Measurements from ENCODE around the gene TSEN15. TPM values are rescaled to one million over a fixed set of nuclear protein-coding genes. Genes with fewer than 3 reads are reported as not detected.

The TSEN15 gene
- total RNA-seq, 1 donor from 2014 or later: 26.4 TPM

DNA sequence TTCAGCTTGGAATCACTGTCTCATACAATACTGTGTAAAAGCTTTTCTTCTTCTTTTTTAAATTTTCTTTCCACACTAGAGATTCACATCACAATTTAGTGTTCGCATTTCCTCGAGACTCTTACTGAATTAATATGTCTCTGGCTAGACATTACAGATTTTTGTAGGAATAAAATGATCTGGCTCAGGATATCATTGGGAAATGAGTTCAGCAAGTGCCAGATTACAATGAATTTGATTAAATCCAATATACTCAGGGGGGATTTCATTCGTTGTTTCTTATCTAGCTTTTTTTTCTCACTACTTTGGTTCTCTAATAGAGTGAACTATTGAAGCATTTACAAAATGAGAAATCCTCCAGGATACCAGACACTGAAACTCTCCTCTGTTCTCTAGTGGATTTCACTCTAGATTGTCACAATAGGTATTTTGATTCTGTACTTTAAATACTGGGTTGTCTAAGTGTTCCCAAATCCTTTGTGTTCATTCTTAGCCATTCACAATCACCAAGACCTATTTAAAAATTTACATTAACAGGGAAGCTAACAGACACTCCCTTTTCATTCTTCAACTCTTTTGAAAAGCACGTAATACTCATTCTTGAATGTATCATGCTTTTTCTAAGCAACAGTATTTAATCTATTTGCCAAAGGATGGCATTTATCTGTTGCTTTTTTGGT, 2.8 kb upstream of the TSEN15 start:
- intact Hi-C loops (cut with DNase I): no loop called here
- DNase-seq (ENCODE audit: missing footprints) (no peak), ATAC-seq (no peak)

DNA sequence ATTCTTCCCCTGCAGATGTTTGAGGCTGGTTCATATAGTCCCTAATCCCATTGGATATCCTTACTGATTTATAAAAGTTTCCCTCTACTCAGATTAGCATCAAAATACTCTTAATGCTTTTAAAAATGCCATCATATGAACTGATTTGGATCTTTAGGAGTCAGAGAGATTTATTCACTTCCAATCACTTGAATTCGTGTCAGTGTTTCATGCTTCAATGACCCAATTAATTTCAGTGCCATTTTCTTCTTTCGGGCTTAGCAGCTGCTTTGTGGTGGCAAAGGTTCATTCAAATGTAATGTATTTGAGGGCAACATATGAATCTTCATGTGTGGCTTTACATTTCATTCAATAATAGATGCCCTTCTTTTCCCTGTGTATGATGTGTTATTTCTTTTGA, 2.2 kb upstream of the TSEN15 start:
- no peak for DNase-seq (ENCODE audit: missing footprints)
- intact Hi-C loops (cut with DNase I): no loop called here
- ATAC-seq: no peak

DNA sequence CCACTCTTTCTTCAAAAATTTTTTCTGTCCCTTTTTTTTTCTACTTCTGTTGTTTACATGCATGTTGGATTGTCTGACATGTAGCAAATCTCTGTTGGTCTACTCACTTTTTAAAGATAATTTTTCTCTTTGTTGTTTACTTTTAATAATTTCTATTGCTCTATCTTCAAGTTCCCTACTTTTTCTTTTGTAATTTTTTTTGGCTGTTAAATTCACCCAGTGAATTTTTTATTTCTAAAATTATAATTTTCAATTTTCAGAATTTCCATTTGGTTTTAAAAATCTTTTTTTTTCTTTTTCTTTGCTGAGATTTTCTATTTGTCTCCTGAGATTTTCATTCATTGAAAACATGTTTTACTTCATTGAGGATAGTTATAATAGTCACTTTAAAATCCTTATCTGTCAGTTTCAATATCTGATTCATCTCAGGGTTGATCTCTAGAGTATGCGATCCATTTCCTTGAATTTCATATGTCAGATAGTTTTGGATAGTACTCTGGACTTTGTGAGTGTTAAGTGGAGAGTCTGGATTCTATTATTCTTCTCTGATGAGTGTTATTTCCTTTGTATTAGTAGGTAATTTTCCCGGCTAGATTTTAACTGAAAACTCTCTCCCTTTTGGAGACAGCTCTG, 1.6 kb upstream of the TSEN15 start:
- intact Hi-C loops (cut with DNase I): no loop called here
- ATAC-seq: no peak
- DNase-seq (ENCODE audit: missing footprints): no peak

DNA sequence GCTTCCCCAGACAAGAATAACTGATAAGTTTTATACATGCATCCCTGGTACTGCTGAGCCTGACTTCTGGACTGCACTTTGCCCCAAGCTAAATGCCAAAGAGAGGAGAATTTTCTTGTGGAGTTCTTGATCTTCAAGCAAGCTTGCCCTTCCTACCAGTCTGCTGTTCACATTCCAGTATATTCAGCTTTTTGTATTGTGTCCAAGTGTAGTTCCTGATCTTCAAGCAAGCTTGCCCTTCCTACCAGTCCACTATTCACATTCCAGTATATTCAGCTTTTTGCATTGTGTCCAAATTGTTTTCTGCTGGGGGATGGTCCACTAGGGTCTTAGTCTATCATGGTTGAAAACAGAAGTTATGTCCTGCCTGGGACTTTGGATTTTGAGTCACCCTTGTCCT, 894 bp upstream of the TSEN15 start:
- intact Hi-C loops (cut with DNase I): no loop called here
- ATAC-seq: no peak

DNA sequence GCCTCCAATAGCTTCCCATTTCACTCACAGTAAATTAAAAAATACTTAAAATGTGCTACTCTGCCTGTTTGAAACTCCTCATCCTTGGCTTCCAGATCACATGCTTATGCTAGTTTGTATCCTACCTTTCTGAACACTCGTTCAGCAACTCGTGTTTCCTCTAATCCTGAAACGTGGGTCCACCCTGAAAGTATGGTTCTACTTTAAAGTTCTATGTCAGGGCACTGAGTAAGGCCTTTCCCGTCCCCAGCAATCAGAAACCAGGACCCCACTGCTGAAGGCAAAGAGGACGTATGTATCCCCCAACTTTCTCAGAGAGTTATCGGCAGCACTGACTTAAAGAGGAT, 419 bp upstream of the TSEN15 start:
- ATAC-seq: no peak
- intact Hi-C loops (cut with DNase I): no loop called here

More for the DNA sequence above, 894 bp upstream of the TSEN15 start:
- DNase-seq (ENCODE audit: missing footprints): no peak

DNA sequence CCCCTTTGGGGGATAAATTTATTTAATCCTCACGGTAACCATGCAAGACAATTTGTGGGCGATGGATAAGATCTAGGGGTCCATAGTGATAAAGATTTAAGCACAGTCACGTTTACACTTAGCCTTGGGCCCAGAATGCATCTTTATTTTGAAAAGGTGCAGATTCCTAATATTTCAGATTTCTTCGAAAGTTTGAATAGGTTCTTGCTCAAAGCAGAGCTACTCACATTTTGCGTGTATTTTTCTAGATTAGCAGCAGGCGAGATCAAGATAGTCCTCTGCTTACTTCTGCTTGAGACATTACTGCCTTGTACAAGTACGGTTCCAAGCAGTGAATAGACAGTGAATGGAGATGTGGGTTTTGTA, 647 bp downstream of the TSEN15 start:
- intact Hi-C loops (cut with DNase I): no loop called here
- ATAC-seq: no peak
- DNase-seq (ENCODE audit: missing footprints): no peak

More for the DNA sequence above, 419 bp upstream of the TSEN15 start:
- no peak for DNase-seq (ENCODE audit: missing footprints)

DNA sequence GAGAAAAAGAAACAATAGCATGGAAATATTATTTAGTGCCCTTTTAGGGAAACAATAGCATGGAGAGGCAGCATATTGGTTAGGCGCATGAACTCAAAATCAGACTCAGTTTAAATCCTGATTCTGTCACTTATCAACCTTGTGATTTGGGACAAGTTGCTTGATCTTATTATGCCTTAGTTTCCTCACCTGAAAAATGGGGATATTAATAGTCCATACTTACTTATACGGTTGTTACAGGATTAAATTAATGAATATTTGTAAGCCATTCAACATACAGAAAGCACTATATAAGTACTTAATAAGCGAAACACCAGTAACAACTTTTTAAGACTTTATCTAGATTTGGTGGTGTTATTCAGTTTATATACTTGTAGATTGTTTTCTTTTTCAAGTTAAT, 1.2 kb downstream of the TSEN15 start:
- intact Hi-C loops (cut with DNase I): no loop called here
- DNase-seq (ENCODE audit: missing footprints): no peak
- ATAC-seq: no peak

DNA sequence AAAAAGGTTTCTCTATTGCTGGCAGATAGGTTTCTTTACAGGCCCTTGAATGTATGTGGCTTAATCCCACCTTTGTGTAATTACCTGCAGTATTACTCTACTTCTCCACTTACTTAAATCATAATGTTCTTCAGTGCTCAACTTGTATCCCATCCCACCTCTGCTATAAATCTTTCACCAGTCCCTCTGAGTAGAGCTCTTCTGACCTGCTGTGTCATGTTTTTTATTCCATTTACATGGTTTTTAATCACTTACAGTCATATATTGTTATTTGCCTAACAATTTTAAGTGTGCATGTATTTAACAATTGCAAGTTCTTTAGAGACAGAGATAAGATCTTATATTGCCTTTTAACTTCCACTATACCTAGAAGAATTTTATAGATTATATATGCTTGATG, 2.4 kb downstream of the TSEN15 start:
- DNase-seq (ENCODE audit: missing footprints) (no peak), ATAC-seq (no peak)
- intact Hi-C loops (cut with DNase I): no loop called here

DNA sequence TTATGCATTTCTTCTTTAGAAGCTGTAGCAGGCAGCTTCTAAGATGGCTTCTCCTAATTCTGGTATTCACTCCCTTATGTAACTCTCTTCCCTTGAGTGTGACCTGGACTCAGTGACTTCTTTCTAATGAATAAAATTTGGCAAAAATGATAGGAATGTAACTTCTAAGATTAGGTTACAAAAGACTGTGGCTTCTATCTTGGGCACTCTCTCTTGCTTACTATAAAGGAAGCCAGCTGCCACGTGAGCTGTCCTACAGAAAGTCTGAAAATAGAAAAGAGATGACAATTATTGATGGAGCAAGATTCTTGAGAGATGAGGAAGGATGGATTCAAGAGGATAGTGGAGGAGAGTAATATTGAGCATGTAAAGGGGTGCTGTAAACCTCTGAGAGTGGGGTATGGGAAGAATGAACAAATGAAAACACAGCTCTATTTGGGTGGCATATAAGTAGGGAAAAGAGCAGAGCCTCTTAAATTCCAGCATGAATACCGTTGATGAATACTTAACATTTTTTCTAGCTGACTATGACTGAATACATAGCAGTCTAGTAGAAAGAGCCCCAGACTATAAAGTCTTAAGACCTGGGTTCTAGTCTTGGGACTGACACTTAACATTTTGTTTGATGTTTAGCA, 5.5 kb downstream of the TSEN15 start:
- intact Hi-C loops (cut with DNase I): no loop called here
- no peak for DNase-seq (ENCODE audit: missing footprints)
- ATAC-seq: peak; percentile 16

DNA sequence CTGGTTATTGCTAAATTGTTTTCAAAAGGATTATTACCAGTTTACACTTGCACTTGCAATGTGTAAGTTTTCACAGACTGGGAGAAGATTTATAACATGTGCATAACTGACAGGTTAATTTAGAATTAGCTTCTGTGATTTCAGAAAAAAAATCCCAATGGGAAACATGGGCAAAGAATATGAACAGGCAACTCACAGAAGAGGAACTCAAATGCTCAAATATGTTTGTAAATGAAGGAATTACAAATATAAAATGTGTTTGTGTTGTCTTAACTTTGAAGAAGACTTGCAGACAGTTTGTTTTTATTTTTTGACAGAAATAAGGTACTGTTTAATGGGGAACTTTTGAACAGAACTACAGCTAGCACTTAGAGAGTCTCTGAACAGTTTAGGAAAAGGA, 8.4 kb downstream of the TSEN15 start:
- DNase-seq (ENCODE audit: missing footprints): no peak
- no peak for ATAC-seq
- intact Hi-C loops (cut with DNase I): no loop called here

DNA sequence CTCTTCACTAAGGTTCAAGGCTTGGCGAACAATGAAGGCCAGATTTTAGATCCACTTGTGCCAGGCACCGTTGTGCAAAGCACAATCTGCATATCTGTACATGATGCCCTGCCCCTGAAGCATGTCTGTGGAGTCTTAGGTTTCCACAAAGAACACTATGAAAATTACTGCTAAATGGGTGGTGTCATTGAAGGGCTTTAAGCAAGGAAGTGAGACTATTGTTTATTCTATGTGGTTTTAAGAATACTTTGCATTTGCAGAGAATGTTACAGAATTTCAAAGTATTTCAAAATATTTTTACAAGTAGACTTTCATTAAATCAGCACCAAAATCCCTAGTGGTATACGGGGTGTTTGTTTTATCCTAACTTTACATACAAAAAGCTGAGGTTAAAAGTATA, 8.8 kb downstream of the TSEN15 start:
- ATAC-seq (no peak), DNase-seq (ENCODE audit: missing footprints) (no peak)
- intact Hi-C loops (cut with DNase I): no loop called here

DNA sequence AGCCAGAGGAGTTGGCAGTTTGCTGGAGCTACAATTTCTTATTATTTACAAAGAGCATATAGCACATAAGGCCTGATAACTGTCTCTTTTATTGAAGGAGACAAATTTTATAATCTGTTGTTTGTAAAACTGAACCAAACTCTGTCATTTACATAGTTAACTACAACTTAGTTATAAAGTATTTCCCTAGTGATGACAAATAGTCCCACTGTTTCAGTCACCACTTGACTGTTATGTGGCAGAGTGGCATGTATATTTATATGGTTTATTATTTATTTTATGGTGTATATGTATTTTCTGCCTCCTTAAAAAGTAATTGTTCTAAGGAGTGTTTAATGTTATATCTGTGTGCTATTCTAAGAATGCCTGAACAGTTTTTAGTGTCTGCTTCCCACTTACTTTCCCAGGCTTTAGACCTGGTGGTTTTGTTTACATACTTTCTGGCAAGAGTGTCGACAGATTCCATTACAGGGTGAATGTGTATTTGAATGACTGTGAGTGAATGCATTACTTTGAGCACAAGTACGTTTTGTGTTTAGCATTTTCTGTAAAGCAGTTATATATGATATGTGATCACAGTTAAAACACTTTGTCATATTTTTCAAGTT, 10.0 kb downstream of the TSEN15 start:
- intact Hi-C loops (cut with DNase I): no loop called here
- DNase-seq (ENCODE audit: missing footprints) (no peak), ATAC-seq (no peak)

DNA sequence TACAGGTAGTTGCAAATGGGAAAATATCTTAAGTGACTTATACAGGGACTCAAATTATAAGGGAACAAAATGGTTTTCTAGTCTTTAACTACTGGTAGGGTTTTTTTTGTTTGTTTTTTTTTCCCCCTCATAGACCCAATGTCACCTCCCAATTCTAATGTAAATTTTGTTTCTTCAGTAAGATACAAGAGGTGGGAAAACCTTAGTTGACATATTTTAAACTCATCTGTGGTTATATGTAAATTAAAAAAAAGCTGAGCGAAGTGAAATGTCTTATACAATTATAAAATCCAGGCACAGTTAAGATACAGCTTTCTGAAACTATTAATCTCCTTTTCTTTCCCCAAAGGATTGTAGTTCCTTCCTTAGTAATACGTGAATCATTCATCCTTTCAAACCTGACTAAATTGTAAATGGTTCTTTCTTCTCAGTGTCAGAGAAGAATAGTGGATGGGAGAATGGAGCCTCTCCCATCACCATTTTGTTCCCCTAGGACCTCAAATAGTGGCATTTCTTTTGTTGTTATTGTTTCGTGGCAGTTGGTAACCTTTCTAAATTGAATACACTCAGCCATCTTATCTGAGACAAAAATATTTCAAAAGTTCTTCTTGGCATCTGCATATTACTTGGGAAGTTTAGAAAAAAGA, 11.2 kb downstream of the TSEN15 start:
- no peak for DNase-seq (ENCODE audit: missing footprints)
- intact Hi-C loops (cut with DNase I): no loop called here
- ATAC-seq: no peak

DNA sequence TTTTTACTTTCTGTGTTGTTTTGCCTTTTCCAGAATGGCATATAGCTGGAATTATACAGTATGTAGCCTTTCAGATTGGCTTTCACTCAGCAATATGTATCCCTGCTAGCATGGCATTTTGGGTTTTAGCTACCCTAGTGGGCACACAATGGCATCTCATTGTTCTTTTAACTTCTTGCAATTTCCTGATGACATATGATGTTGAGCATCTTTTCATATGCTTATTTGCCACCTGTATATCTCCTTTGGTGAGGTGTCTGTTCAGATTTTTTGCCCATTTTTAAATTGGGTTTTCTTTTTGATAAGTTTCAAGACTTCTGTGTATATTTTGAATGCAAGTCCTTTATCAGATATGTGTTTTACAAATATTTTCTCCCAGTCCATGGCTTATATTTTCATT, 14.0 kb downstream of the TSEN15 start:
- DNase-seq (ENCODE audit: missing footprints): no peak
- ATAC-seq: no peak

DNA sequence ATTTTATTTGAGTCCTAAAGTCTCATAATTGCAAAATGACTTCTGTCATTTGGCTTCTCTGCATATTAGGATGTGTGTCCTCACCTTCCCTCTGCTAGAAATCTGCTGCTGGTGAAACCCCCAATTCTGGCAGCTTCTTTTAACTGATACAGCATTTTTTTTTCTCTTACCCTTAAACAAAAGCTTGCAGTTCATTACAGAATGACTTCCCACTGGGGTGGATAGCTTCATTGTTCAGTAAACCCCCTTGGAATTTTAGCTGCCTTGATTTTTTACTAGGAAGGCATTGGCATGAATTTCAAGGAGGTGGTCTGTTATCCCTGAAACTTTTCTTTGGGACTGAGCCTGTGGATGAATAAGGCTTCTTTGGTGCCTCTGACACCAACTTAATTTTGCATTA, 16.8 kb downstream of the TSEN15 start:
- no peak for ATAC-seq
- DNase-seq (ENCODE audit: missing footprints): no peak
- intact Hi-C loops (cut with DNase I): no loop called here

More for the DNA sequence above, 14.0 kb downstream of the TSEN15 start:
- intact Hi-C loops (cut with DNase I): no loop called here

DNA sequence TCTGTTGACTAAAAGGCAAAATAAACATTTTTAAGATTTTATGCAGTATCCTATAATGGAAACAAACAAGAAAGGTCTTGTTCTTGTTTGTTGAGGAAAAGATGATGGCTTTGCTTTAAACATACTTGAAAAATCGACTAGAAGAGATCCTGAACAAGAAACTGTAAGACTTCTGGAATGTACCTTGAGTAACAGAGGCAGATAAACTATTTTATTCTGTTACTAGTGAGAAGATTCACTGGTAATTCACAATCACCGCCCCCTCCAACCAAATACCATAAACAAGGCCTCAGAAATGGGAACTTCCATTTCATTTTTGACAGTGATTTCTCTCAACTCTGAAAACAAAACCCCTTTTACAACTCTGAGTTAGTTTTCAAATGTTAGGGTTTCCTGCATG, 18.1 kb downstream of the TSEN15 start:
- intact Hi-C loops (cut with DNase I): loop anchor here (10.0 kb wide), 2 partner anchors 415 to 595 kb away; no protein-coding TSS in a partner anchor
- ATAC-seq (no peak), DNase-seq (ENCODE audit: missing footprints) (no peak)

DNA sequence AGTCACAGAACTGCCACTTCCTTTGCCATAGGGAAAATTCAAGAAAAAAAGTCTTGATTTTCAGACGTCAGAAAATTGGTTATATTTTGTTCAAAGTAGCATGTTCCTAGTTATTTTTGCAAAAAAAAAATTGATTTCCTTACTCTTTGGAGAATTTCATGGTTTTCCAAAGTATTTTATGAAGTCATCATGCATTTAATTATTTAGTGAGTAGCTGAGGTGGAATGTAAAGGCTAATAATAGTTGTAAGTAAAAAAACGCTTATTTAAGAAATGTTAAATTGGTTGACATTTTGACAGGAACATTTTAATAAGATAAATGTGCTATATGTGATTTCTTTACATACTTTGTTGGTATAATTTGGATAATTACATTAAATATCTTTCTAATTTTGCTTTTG, 20.8 kb downstream of the TSEN15 start:
- DNase-seq (ENCODE audit: missing footprints): no peak
- intact Hi-C loops (cut with DNase I): loop anchor here (10.0 kb wide), 2 partner anchors 412 to 592 kb away; no protein-coding TSS in a partner anchor
- no peak for ATAC-seq

DNA sequence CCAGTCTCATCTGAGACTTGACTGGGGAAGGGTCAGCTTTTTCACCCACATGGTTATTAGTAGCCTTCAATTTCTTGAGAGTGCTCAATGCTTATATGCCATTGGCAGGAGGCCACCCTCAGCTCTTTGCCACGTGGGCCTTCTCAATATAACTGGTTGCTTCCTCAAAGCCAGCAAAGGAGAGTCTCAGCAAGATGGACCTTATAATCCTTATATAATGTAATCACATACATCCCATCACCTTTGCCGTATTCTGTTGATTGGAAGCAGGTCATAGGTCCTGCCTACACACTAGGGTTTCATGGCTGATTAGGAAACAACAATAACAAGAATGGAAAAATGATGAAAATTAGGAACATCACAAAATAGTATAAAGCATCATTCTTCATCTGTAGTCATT, 22.9 kb downstream of the TSEN15 start:
- intact Hi-C loops (cut with DNase I): loop anchor here (10.0 kb wide), 2 partner anchors 410 to 590 kb away; no protein-coding TSS in a partner anchor
- no peak for DNase-seq (ENCODE audit: missing footprints)
- no peak for ATAC-seq
